ENCODE data around the gene METTL8.

DNA sequence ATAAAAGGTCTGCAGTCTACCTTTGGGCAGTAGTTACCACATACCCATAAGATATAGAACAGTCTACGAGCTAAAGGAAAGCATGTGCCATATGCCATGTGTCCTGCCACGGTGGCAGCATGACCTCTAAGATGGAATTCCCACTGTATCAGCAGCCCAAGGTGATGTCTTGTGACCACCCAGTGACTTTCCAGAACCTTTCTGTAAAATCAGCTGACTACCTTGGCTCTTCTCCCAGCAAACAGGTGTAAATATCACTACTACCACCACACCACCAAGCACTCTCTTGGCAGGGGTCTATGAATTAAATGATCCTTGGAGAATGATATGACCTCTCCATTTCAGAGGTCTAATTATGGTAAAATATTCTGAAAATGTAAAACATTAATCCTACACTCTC, 99.6 kb downstream of the METTL8 start:
- TF ChIP-seq CTBP1 (IDR thresholded peaks at IDR 0.05; ENCODE audit: borderline replicate concordance), result no peak
- TF ChIP-seq BHLHE40 (IDR thresholded peaks at IDR 0.05; ENCODE audit: borderline replicate concordance), result no peak
- no peak for TF ChIP-seq LEF1 (IDR thresholded peaks at IDR 0.05; ENCODE audit: borderline replicate concordance)
- TF ChIP-seq FOXM1 (IDR thresholded peaks at IDR 0.05; ENCODE audit: borderline replicate concordance), result no peak

All from HEK293T (cell line).